Measurements from ENCODE around the gene BICC1. TPM values are rescaled to one million over a fixed set of nuclear protein-coding genes. Genes with fewer than 3 reads are reported as not detected.
"Not testable (repeated sequence)": the region's sequence is repeated elsewhere in the genome, so short reads cannot be mapped to it uniquely, and the experiment has no call there.

The BICC1 gene
- total RNA-seq, 1 donor from 2014 or later = 2.6 TPM

GRCh38 chr10:58565271-58565670, 52.6 kb downstream of the BICC1 start:
- no peak for DNase-seq

- DNase-seq = no peak
These were observed 55.0 kb downstream of the BICC1 start for GRCh38 chr10:58567652-58568051.

- no peak for DNase-seq
These were observed 55.8 kb downstream of the BICC1 start for GRCh38 chr10:58568428-58568935.

GRCh38 chr10:58570307-58570723, 57.6 kb downstream of the BICC1 start:
- no peak for DNase-seq

GRCh38 chr10:58570979-58571378, 58.3 kb downstream of the BICC1 start:
- no peak for DNase-seq

- DNase-seq = no peak
These were observed 60.5 kb downstream of the BICC1 start for GRCh38 chr10:58573144-58573543.

GRCh38 chr10:58574058-58574457, 61.4 kb downstream of the BICC1 start:
- no peak for DNase-seq

GRCh38 chr10:58575491-58575890, 62.8 kb downstream of the BICC1 start:
- DNase-seq = no peak

GRCh38 chr10:58576751-58577436, 64.2 kb downstream of the BICC1 start:
- DNase-seq = no peak

- DNase-seq = no peak
These were observed 64.7 kb downstream of the BICC1 start for GRCh38 chr10:58577437-58577777.

- no peak for DNase-seq
These were observed 65.7 kb downstream of the BICC1 start for GRCh38 chr10:58578366-58578765.

- no peak for DNase-seq
These were observed 66.5 kb downstream of the BICC1 start for GRCh38 chr10:58579011-58579655.

- DNase-seq = no peak
These were observed 69.4 kb downstream of the BICC1 start for GRCh38 chr10:58582045-58582444.

GRCh38 chr10:58585435-58585834, 72.8 kb downstream of the BICC1 start:
- DNase-seq = no peak

- no peak for DNase-seq
These were observed 73.9 kb downstream of the BICC1 start for GRCh38 chr10:58586282-58587245.

- no peak for DNase-seq
These were observed 75.0 kb downstream of the BICC1 start for GRCh38 chr10:58587676-58588075.

- no peak for DNase-seq
These were observed 76.1 kb downstream of the BICC1 start for GRCh38 chr10:58588673-58589265.

- no peak for DNase-seq
These were observed 77.6 kb downstream of the BICC1 start for GRCh38 chr10:58590152-58590840.

- no peak for DNase-seq
These were observed 78.3 kb downstream of the BICC1 start for GRCh38 chr10:58590924-58591323.

- DNase-seq = no peak
These were observed 80.3 kb downstream of the BICC1 start for GRCh38 chr10:58593008-58593407.

GRCh38 chr10:58597211-58597610, 84.5 kb downstream of the BICC1 start:
- DNase-seq = not testable (repeated sequence)

GRCh38 chr10:58599927-58600553, 87.4 kb downstream of the BICC1 start:
- DNase-seq = no peak

Data from dermis blood vessel endothelial cell (primary cell).